Right renal cortex interstitium (tissue), 3 donors: Measurements from ENCODE around the gene SLIT1. TPM values are rescaled to one million over a fixed set of nuclear protein-coding genes. Genes with fewer than 3 reads are reported as not detected.

ENCODE experiments used
- DNase-seq, 3 donors: peaks; one replicate each; pipeline ENCODE4 v3.0.0-alpha.2; 2013; ENCODE audit warnings: low read depth in 3 of 3, low spot score in 2 of 3
- polyA plus RNA-seq, 3 donors: library from polyadenylated mRNA; unstranded; fragments of 120-200 nt; gene quantifications; one replicate each; pipeline ENCODE4 v1.2.1, GENCODE V29; 2013; ENCODE audit not compliant: insufficient read length in 3 of 3

The SLIT1 gene
- polyA plus RNA-seq, 3 donors, result 5.6 to 6.7 (median 5.8) TPM

DNA sequence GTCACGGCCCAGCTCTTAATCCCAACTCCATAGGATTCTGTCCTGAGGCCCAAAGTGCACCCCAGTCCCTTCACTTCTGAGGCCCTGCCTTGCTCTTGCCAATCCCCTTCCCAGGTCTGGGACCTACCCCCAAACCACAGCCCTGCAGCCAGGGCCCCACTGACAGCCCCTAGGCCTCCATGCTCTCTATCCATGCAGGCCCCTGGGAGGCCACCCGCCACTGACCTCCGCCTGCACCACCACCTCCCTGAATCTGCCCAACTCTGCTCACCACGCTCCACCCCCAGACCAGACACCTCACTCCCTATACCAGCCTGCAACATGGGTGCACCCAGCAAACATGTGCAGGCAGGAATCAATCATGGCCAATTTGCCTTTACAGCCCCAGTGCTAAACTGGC is 10.2 kb downstream of the SLIT1 start:
- no peak for DNase-seq

DNA sequence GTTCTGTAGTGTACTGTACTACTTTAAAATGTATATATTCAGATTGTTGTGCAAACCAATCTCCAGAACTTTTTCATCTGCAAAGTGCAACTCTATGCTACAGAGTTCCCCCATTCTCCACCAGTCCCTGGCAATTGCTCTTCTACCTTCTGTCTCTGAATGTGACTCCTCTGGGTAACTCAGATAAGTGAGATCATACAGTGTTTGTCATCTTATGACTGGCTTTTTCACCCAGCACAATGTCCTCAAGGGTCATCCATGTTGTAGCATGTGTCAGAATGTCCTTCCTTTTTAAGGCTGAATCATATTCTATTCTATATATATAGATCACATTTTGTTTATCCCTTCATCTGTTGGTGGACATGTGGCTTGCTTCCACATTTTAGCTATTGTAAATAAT is 10.8 kb downstream of the SLIT1 start:
- no peak for DNase-seq

DNA sequence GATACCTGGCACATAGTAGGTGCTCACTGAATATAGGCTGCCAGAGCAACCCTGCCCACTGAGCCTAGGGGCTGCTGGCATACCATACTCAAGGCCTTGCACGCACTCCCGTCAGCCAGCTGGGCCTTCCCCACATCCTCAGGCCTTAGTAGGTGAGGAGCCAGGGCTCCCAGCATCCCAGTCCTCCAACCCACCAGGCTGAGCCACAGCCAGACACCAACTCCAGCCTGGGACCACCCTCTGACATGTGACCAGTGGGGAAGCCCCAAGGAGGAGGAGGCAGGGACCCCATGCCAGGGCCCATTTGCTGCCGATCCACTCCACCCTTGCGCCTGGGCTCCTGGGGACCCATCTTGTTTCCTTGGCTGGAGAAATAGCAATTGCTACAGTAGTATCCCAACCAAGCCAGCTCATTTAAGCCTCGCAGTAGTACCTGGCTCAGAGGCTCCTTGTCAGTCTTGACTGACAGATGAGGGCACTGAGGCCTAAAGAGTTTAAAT is 11.4 kb downstream of the SLIT1 start:
- DNase-seq, result no peak

DNA sequence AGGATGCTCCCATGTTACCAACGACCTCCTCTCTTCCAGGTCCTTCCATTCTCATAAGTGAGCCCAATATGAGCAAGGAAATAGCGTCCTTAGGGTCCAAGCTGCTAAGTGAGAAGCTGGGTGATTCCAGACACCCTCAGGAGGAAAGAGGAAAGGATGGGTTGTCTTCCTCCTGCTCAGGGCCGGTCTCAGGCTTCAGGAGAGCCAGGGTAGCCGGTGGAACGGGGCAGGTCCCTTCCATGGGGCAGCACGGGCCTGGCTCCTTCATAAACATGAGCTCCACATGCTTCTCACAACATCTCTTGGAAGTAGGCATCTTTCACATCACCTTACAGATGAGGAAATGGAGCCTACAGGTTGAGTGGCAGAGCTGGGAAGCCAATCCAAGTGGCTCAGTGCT is 12.7 kb downstream of the SLIT1 start:
- no peak for DNase-seq

DNA sequence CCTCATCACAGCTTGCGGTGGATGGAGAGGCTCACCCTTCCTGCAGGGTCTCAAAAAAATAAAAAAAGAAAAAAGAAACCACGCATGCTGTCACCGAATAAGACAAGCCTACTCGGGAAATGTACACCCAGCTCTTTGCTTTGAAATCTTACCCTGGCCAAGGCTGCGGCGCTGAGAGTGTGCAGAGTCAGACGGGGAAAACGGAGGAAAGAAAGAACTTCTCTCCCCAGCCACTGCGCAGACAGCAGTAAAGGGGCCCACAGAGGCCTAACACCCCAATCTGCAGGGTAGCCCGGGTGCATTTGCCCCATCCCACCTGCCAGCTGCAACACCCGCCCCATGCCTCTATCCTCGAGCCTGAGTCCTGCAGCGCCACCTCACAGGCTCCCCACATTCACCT is 14.8 kb downstream of the SLIT1 start:
- no peak for DNase-seq

DNA sequence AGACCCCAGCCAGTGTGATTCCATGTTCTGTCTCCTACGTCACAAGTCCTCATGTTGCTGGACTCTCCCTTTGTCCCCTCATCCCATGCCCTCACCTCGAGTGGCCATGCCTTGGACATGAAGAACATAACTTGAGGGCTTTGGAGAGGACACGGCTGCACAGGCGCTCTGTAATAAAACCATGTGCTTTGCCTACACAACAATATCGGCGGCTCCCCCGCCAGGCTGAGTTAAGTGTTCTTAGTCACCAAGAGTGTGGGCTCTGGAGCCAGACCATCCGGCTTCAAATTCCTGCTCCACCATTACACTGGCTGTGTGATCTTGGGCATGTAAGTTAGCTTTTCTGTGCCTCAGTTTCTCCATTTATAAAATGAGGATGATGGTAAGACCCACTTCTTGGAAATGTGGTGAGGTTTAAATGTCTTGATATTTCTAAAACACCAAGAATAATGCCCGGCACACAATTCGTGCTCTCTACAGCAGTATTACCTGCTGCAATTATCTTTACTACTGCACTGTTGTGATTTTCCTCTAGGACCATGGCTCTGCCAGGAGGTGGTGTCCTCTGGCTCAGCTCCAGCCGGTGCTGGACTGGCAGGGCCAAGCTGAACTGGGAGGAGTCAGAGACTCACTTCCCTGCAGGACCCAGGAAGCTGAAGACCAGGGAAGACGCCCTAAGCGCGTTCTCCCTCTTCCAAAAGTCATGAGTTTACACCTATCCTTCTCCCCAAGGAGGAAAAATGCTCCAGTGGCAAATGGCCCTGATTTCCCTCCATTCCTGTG is 15.7 kb downstream of the SLIT1 start:
- DNase-seq, result no peak

DNA sequence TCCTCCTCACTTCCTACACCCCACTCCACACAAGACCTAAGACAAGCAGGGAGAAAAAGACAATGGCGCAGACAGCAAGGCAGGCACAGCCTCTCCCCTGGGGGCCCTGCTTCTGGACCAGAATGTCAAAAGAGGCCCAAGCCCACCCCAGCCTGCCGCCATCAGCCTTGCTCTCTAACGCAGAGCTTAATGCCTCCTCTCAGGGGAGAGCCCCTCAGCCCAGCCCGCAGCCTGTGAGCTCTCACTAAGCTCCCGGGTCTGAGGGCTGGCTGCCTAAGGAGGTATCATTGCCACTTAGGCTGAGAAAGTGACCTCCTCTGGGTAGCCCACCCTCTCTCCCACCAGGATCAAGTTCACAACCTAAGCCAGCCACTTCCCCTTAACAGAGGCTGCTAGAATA is 16.7 kb downstream of the SLIT1 start:
- DNase-seq, result no peak

DNA sequence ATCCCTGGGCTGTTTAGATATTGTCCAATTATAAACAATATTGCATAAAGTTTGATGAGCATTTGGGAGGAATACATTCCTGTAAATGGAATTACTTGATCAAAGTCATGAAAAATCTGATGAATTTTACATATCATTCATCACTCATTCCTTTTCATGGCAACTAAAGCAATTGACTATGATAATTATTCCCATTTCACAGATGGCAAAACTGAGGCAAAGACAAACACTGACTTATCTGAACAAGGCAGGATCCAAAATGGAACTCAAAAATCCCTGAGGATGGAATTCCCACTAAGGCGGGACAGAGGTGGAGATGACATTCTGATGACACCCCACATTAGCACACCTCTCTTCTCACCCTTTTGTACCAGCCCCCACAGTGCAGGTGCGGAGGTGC is 17.1 kb downstream of the SLIT1 start:
- DNase-seq, result no peak

DNA sequence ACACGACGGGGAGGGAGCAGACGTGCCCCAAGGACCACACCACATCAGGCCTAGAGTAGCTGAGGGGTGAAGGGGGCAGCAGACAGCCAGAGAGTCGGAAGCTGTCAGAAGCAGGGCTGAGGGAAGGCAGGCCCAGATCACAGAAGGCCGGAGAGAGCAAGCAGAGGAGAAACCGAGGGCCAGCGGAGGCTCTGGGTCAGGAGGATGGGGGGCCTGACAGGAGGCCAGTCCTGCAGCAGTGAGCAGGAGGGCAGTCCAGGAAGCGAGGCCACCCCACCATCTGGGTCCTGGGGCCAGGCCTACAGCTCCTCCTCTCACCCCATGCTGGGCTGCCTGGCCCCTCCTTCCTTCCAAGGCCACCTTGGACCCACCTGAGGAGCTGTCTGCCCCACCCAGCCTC is 20.3 kb downstream of the SLIT1 start:
- DNase-seq, result no peak

DNA sequence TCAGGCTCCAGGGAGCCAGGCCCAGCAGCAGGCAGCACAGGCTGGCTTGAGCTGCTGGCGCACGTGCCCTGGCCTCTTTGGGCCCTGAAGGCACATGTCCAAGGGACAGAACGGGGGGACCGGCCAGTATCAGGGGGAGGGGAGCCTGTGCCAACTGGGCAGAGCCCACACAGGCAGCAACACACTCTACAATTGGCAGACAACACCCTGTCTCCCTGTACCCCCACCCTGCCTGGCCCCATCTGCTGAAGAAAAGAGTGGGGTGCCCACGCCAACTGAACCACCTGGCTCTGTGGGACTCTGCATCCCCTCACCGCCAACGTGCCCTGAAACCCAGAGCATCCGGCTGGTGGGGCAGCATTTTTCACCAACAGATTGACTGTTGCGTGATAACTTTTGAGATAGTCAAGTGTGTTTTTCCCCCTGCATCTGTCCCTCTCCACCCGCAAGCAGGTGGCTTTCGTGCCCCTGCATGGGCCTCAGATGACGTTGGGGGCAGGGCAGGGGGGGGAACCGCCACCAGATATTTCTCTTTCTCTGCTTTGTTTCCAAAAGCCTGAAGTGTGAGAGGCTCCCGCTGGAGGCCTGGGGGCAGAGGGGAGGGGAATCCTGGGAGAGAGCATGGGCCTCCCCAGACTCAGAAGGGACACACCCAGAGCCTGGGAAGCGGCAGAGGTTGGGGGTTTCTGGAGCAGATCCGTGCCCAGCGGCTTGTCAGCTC is 21.8 kb downstream of the SLIT1 start:
- no peak for DNase-seq

DNA sequence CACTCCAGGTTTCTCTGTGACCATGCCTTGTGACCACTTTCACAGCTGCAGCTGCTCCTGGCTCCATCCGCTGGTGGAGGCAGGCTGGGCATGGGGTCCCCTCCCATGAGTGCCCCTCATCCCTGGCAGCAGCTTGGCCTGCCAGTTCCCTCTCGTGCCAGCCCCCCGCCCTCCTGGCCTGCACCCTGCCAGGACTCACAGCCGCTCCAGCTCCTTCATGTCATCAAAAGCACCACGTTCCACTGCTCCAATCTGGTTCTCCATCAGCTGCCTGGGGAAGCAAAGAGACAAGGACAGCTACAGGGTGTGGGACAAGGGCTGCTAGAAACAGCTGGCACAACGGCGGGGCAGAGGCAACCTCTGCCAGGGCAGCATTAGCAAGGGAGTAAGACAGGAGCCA is 22.6 kb downstream of the SLIT1 start:
- no peak for DNase-seq

DNA sequence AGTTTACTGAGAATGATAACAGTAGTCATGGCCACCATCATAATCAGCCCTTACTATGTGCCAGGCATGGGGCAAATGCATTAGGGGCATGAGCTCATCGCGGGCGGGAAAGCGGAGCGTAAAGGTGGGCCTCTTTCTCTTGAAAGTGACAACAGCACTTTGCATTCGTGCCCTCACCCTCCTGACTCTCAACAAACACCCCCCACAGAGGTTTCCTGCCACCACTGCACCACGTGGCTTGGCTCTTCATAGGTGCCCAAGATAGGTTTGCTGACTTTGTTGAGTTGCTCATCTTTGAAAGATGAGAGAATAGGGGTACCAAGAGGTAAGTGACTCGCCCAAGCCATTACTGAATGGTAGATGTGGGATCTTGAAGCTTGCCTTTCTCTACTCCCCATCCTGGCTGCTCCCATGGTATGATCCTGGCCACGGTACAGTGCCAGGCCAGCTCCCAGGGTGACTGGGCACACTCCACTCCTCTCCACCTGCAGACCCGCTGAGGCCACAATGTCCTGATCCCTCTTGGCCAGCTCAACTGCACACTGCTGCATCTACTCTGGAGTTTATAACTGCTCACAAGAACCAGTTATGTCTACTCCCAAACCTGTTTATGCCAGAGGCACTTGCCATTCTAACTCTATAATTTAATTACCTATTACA is 26.0 kb downstream of the SLIT1 start:
- no peak for DNase-seq

DNA sequence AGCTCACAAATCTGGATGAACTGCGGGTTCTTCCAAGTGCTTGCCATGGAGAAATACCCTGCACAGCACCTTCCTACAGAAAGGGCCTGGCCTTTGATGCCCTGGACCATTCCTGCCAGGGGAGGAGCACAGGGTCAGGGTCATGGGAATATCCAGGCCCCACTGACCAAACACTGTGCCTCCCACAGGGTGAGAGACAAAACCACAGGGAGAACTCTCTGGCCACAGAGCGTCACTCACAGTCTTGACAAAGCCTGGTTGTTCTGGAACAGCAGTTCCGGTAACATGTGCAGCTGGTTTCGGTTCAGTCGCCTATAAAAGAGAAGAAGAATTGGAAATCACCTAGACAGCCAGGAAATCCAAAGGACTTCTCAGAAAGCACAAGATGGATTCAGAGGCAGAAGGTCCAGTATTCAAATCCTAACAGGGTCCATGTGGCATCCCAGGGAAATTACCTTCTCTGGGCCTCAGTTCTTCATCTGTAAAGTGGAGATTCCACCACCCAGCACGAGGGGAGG is 28.1 kb downstream of the SLIT1 start:
- DNase-seq, result no peak

DNA sequence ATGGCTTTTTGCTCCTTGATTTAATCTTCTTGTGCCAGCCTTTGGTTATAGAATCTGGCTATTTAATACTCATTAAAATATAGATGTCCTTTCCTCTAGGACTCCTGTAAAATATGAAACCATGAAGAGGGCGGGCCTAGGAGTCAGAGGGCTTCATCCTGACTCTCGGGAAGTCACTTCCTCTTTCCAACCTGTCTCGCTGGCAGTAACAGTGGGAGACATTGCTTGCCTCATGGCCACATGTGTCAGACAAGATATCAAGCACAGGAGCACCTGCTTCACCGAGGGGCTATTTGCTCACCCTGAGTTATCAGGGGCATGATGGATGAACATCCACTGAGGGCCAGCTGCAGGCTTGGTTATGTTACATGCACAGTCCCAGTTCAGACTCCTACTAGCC is 31.0 kb downstream of the SLIT1 start:
- DNase-seq, result no peak

DNA sequence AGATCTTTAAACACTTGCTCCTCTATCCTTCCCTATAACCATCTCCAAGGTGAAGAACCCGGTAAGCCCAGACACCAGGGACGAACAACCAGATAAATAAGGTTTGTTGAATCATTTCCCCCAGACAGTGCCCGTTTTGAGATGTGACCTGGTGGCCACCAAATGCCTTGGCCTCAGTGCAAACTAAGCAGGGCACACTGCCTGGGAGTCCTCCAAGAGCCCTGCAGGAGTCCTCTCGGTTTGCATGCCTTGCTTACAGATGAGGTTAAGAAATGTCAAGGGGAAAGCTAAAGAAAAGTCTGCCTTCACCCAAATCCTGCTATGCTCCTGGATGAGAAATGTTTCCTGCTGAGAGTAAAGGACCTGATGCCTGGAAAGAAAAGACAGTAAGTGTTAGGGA is 31.6 kb downstream of the SLIT1 start:
- no peak for DNase-seq

DNA sequence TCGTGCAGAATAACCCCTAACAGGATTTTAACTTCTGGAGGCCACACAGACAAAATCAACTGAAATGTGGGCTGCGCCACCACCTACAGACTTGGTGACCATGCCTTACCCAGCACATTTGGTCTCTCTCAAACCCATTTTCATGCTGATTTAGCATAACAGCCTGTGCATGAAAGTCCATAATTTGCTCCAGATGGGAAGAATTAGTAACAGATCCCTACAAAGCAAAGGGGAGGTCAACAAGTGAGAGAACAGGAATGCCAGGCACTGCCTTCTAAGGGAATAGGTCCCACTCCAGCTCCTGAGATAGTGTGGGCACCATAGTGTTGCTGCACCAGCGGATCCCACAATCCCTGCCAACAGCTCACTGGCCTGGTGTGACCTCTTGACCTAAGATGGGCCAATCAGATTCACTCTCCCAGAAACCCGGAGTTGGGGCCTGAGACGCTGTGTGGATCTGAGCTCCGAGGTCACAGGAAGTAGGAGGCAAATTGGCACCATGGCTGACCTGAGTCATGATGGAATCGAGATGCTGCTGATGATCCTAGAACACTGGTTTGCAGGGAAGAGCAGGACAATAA is 32.4 kb downstream of the SLIT1 start:
- no peak for DNase-seq

DNA sequence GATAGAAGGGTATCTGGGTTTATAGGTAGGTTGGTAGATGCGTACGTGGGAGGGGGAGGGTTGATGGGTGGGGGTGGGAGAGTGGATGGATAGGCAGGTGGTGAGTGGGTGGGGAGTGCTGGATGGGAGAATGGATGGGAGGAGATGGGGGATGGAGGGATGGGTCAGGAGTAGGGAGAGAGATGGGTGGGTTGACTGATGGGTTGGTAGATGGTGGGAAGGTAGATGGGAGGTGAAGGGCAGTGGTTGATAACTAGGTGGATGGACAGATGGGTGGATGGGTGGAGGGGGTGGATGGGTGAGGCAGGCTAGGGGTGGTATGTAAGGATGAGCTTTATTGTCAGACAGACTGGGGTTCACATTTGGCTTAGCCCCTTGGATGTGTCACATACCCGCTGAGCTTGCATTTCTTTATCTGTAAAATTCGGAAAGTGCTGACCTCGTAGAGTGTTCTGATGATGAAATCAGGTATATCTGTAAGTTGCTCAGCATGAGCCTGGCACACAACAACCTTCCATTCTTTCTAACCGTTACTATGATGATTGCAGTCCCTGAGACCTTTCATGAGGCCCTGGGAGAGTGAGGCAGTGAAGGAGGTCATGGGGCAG is 34.3 kb downstream of the SLIT1 start:
- DNase-seq, result no peak

DNA sequence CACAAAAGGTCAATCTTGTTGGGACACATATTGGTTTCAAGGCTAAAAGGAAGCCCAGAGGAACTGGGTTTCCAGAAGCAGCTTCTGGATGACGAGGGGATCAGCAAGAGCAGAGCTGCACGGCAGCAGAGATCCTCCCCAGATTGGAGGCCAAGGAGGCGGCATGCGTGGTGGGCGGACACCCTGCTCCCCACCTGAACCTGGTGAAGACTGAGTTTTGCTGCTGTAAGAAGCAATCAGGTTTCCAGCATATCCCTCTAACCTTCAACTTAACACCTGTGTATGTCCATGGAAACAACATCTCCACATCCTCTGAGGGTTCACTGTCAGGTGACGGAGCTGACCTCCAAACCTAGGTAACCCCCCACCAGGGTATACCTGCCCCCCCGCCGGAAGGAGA is 35.1 kb downstream of the SLIT1 start:
- DNase-seq, result no peak

DNA sequence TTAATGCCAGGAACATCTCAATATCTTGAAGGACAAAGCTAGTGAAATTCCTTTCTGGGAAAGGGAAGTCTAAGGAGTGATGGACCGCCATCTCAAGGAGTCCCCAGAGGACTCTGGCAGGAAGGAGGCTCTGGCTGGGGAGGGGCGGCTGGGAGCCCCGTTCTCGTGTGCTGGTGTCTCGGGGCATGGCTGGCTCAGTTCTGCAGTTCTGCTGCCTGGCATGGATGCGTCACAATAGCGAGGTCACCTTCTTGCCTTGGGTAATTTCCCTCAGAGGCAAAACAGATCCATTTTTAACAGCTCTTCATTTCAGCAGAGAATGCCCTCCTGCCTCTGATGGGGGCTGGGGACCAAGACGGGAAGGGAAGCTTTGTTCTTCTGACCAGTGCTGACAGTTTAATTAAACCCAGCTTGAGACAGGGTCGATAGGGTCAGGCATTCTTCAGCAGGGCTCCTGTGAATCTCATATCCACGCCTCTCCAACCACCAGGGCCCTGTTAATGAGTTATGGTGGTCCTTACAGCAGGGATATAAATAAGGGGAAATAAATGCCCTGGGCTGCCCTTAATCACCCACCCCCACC is 35.7 kb downstream of the SLIT1 start:
- DNase-seq, result peak in 2 of 3 donors; percentile 31 to 53

DNA sequence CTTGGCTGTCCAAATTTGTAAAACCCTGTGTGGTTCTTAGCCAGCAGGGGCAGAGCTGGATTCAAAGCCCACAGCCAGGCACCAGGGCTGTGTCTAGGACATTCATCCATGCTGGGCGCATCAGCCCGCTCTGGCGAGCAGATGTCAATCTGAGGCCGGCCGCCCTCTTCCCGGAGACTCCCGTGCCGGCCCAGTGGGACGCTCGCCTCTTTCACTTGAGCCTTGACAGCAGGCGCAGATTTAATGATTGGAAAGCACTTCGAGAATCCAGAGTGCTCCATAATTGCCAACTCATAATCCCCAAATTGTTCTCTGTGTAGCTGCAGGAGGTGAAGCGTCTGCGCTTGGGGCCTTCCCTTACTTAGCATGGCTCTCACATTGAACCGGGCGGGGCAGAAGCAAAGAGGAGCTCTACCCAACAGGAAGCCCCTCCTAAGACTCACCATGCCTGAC is 36.7 kb downstream of the SLIT1 start:
- DNase-seq, result no peak
